OCI-LY3 (cell line): ENCODE data around the gene ENPP3.

Experiments used
- CTCF ChIP-seq: fragments of 200-600, 300-600 bp; sonication (generic); IDR thresholded peaks from 2 replicates; pipeline ENCODE4 v1.5.1; 2014; ENCODE audit warnings: antibody characterized with exemption, low read length, low read depth
- EZH2phosphoT487 ChIP-seq: fragments of 200-600 bp; shearing (Covaris generic); IDR thresholded peaks from 2 replicates; pipeline ENCODE4 v1.6.1; 2018; ENCODE audit warnings: antibody characterized with exemption, mixed run types, low read depth

DNA sequence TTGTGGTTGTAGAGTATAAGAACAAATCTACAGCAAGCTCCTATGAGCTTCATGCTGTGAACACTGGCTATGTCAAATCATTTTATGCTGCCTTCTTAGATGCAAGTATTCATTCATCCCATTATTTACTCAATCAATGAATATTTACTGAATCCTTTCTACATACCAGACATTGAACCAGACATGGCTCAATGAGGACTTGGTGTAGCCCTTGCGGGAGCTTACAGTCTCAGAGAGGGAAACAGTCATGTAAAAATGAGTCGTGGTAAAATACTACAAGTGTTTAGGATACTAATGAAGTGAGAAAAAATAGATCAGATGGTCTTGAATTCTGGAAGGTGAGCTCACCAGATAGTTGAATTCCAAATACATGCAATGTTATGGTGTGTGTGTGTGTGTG is 125.9 kb downstream of the ENPP3 start:
- no peak for TF ChIP-seq CTCF
- no peak for TF ChIP-seq EZH2phosphoT487
